K562 (cell line): ENCODE results near the gene ARHGAP12. TPM values are rescaled to one million over a fixed set of nuclear protein-coding genes. Genes with fewer than 3 reads are reported as not detected.
A peak's percentile ranks its signal among the peaks of the same experiment; 100 is the strongest.

Source experiments
- ATF7 ChIP-seq: fragments of 450-650 bp; IDR thresholded peaks from 2 replicates; pipeline ENCODE4 v1.7.1; 2014; ENCODE audit warnings: mild to moderate bottlenecking, moderate library complexity
- CEBPG ChIP-seq, 3 experiments: fragments of 200-800 bp in 1 of 3; sonication (Bioruptor generic) in 1 of 3; sonication (generic) in 1 of 3; formaldehyde crosslinking in 1 of 3; IDR thresholded peaks in 2 of 3; conservative IDR thresholded peaks in 1 of 3; 2 replicates each; pipeline versions ENCODE4 v1.6.1 to v1.8.0; 2016 to 2022; ENCODE audit warnings: missing compliant biosample characterization in 2 of 3, missing genetic modification characterization in 2 of 3, mild to moderate bottlenecking in 1 of 3, missing genetic modification reagents in 1 of 3
- HOXB6 ChIP-seq: fragments of 250-450 bp; sonication (Bioruptor Pico); IDR thresholded peaks from 2 replicates; pipeline ENCODE4 v1.5.1; 2022; ENCODE audit warnings: mild to moderate bottlenecking, borderline replicate concordance
- LEF1 ChIP-seq: fragments of 450-650 bp; IDR thresholded peaks from 2 replicates; pipeline ENCODE4 v1.6.1; 2016; ENCODE audit warnings: mild to moderate bottlenecking
- MAZ ChIP-seq, 2 experiments: fragments of 450-650 bp in 1 of 2; sonication (generic) in 1 of 2; formaldehyde crosslinking; IDR thresholded peaks in 1 of 2; conservative IDR thresholded peaks in 1 of 2; 2 replicates each; pipeline versions ENCODE4 v1.4.0 to v1.5.0; 2020; ENCODE audit warnings: mild to moderate bottlenecking in 1 of 2, missing genetic modification reagents in 1 of 2
- MCM7 ChIP-seq, 2 experiments: fragments of 450-650 bp; IDR thresholded peaks; 2 replicates each; pipeline ENCODE4 v1.6.1; 2016 to 2018
- NFYB ChIP-seq: IDR thresholded peaks from 2 replicates; pipeline ENCODE4 v1.6.1; 2011; ENCODE audit warnings: mild to moderate bottlenecking, moderate library complexity; ENCODE audit not compliant: insufficient read length; ENCODE audit errors: extremely low read depth
- NR2F6 ChIP-seq: fragments of 450-650 bp; formaldehyde crosslinking; IDR thresholded peaks from 2 replicates; pipeline ENCODE4 v1.4.0; 2020; ENCODE audit warnings: mild to moderate bottlenecking
- RBM14 ChIP-seq: fragments of 200-400 bp; formaldehyde crosslinking; IDR thresholded peaks from 2 replicates; pipeline ENCODE4 v1.6.1; 2018; ENCODE audit warnings: low read depth, mild to moderate bottlenecking, low read length, moderate library complexity, borderline replicate concordance; ENCODE audit not compliant: insufficient read depth
- RBM25 ChIP-seq: fragments of 200-400 bp; formaldehyde crosslinking; IDR thresholded peaks from 2 replicates; pipeline ENCODE4 v1.6.1; 2018; ENCODE audit warnings: low read length, low read depth, moderate library complexity; ENCODE audit not compliant: severe bottlenecking
- RFX1 ChIP-seq: fragments of 450-650 bp; IDR thresholded peaks from 2 replicates; pipeline ENCODE4 v1.6.1; 2016; ENCODE audit warnings: mild to moderate bottlenecking, moderate library complexity
- SMC3 ChIP-seq: conservative IDR thresholded peaks from 2 replicates; pipeline ENCODE4 v1.6.1; 2011; ENCODE audit warnings: low read depth, low read length, improper control_type of control experiment; ENCODE audit not compliant: insufficient read depth
- ZBTB1 ChIP-seq: sonication (generic); formaldehyde crosslinking; IDR thresholded peaks from 2 replicates; pipeline ENCODE4 v1.8.1; 2023; ENCODE audit warnings: missing genetic modification reagents, low read depth, mild to moderate bottlenecking, borderline replicate concordance
- ZNF174 ChIP-seq: fragments of 250-450 bp; sonication (Bioruptor Pico); IDR thresholded peaks from 2 replicates; pipeline ENCODE4 v1.4.0; 2020; ENCODE audit warnings: mild to moderate bottlenecking
- polyA plus RNA-seq, 8 experiments: library from polyadenylated mRNA; depleted of rRNA in 4 of 8; stranded (reverse) in 5 of 8; unstranded in 3 of 8; fragments of >200 nt; fragmentation: Nextera tagmentation in 2 of 8; fragmentation: Illumina TruSeq in 1 of 8; extraction: Ambion mirVana in 2 of 8; extraction: Trizol in 1 of 8; gene quantifications; 2 replicates each; pipeline versions ENCODE4 v1.2.1 to v1.2.3, GENCODE V29; 2011 to 2014; ENCODE audit warnings: inconsistent platforms in 1 of 8, missing spikeins in 1 of 8
- total RNA-seq, 7 experiments: library from RNA; depleted of rRNA in 6 of 7; stranded (reverse); fragments of >200 nt in 6 of 7; fragmentation: Illumina TruSeq in 2 of 7; extraction: Trizol in 2 of 7; gene quantifications; 2 replicates each; pipeline versions ENCODE4 v1.2.1 to v1.2.3, GENCODE V29; 2011 to 2021; ENCODE audit warnings: low replicate concordance in 1 of 7
- TF ChIP-seq, protein P1 (sequence below), 2 experiments: IDR thresholded peaks; 2 replicates each; pipeline ENCODE4 v1.6.1; 2011; ENCODE audit warnings: borderline replicate concordance in 1 of 2, control low read depth in 1 of 2, low read depth in 1 of 2, low read length in 1 of 2, mild to moderate bottlenecking in 1 of 2, mixed read lengths in 1 of 2, moderate library complexity in 1 of 2; ENCODE audit not compliant: insufficient read depth in 1 of 2, insufficient read length in 1 of 2, poor library complexity in 1 of 2, severe bottlenecking in 1 of 2; ENCODE audit errors: extremely low read depth in 1 of 2
- TF ChIP-seq, protein P2 (sequence below): IDR thresholded peaks from 2 replicates; pipeline ENCODE4 v1.6.1; 2012; ENCODE audit warnings: low read depth, low read length, improper control_type of control experiment, borderline replicate concordance
- TF ChIP-seq, protein P3 (sequence below): sonication (generic); formaldehyde crosslinking; IDR thresholded peaks from 2 replicates; pipeline ENCODE4 v1.8.0; 2023; ENCODE audit warnings: missing genetic modification reagents, mild to moderate bottlenecking, borderline replicate concordance

The ARHGAP12 gene
- total and polyA plus RNA-seq, 9 of the 15 experiments (the other 6 are each of a cell fraction or from before 2014, with no cell fraction given): 4.4 to 18.7 (median 10.1) TPM

DNA sequence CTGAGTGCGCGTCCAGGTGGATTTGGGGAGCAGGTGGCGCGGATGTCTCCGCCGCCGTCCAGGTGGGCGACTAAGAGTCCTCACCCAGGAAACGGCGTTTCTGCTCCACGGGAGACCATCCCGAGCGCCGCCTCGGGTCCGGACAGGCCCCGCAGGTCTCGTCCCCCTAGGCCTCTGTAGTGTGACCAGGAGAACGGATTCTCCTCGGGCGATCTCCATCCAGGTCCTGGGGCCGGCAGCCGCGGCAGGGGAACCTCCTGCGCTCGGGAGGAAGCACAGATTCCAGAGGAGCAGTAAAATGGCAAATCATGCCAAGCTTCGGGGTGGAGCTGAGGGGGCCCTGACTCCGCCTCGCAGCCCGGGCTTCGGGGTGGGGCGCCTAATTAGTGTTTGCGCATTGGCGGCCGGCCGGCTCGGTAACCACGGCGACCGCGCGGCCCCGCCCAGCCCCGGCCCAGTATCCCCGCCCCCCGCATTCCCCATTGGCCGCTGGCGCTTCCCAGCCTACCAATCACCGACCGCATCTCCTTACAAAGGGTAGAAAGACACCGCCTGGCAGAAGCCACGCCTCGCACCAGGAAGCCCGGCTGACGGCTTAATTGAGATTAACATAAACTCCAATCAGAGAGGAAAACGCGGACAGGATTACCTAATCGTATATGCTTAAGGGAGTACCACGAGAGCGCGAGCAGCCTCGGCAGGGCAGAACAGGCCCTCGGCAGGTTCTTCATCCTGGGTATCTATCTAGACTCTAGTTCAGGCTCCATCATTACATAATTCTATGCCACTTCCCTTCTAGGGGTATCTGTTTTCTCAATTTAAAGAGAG is 168.6 kb downstream of the ARHGAP12 start (continued):
- TF ChIP-seq RFX1: peak; percentile 93
- TF ChIP-seq LEF1: no peak
- TF ChIP-seq RBM25: peak; percentile 62
- TF ChIP-seq ZBTB1 (CRISPR knock-in tag): no peak
- TF ChIP-seq, protein P1, sequence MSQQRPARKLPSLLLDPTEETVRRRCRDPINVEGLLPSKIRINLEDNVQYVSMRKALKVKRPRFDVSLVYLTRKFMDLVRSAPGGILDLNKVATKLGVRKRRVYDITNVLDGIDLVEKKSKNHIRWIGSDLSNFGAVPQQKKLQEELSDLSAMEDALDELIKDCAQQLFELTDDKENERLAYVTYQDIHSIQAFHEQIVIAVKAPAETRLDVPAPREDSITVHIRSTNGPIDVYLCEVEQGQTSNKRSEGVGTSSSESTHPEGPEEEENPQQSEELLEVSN (IDR thresholded peaks at IDR 0.05; ENCODE audit: borderline replicate concordance in 1 of 2, extremely low read depth in 1 of 2, insufficient read depth in 1 of 2, insufficient read length in 1 of 2, low read depth in 1 of 2, low read length in 1 of 2, poor library complexity in 1 of 2, severe bottlenecking in 1 of 2): peak in 1 of 2 experiments; percentile 38
- TF ChIP-seq ZNF174 (CRISPR knock-in tag): no peak
- TF ChIP-seq NR2F6 (CRISPR knock-in tag): no peak
- no peak for TF ChIP-seq CEBPG (CRISPR knock-in tag; IDR thresholded peaks at IDR 0.05)
- peak; percentile 13 to 48; a peak in 3 of 4 replicates for TF ChIP-seq CEBPG (tag; conservative IDR thresholded peaks at IDR 0.05 in 1 of 2, IDR thresholded peaks at IDR 0.05 in 1 of 2)
- TF ChIP-seq HOXB6 (CRISPR knock-in tag): no peak
- peak; percentile 30 to 64; a peak in 3 of 4 replicates for TF ChIP-seq MAZ (CRISPR knock-in tag; conservative IDR thresholded peaks at IDR 0.05 in 1 of 2, IDR thresholded peaks at IDR 0.05 in 1 of 2)
- TF ChIP-seq, protein P2, sequence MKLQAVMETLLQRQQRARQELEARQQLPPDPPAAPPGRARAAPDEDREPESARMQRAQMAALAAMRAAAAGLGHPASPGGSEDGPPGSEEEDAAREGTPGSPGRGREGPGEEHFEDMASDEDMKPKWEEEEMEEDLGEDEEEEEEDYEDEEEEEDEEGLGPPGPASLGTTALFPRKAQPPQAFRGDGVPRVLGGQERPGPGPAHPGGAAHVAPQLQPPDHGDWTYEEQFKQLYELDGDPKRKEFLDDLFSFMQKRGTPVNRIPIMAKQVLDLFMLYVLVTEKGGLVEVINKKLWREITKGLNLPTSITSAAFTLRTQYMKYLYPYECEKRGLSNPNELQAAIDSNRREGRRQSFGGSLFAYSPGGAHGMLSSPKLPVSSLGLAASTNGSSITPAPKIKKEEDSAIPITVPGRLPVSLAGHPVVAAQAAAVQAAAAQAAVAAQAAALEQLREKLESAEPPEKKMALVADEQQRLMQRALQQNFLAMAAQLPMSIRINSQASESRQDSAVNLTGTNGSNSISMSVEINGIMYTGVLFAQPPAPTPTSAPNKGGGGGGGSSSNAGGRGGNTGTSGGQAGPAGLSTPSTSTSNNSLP: peak; percentile 72; the same call in 1 of the 2 replicates
- peak; percentile 81 for TF ChIP-seq NFYB
- TF ChIP-seq, protein P3, sequence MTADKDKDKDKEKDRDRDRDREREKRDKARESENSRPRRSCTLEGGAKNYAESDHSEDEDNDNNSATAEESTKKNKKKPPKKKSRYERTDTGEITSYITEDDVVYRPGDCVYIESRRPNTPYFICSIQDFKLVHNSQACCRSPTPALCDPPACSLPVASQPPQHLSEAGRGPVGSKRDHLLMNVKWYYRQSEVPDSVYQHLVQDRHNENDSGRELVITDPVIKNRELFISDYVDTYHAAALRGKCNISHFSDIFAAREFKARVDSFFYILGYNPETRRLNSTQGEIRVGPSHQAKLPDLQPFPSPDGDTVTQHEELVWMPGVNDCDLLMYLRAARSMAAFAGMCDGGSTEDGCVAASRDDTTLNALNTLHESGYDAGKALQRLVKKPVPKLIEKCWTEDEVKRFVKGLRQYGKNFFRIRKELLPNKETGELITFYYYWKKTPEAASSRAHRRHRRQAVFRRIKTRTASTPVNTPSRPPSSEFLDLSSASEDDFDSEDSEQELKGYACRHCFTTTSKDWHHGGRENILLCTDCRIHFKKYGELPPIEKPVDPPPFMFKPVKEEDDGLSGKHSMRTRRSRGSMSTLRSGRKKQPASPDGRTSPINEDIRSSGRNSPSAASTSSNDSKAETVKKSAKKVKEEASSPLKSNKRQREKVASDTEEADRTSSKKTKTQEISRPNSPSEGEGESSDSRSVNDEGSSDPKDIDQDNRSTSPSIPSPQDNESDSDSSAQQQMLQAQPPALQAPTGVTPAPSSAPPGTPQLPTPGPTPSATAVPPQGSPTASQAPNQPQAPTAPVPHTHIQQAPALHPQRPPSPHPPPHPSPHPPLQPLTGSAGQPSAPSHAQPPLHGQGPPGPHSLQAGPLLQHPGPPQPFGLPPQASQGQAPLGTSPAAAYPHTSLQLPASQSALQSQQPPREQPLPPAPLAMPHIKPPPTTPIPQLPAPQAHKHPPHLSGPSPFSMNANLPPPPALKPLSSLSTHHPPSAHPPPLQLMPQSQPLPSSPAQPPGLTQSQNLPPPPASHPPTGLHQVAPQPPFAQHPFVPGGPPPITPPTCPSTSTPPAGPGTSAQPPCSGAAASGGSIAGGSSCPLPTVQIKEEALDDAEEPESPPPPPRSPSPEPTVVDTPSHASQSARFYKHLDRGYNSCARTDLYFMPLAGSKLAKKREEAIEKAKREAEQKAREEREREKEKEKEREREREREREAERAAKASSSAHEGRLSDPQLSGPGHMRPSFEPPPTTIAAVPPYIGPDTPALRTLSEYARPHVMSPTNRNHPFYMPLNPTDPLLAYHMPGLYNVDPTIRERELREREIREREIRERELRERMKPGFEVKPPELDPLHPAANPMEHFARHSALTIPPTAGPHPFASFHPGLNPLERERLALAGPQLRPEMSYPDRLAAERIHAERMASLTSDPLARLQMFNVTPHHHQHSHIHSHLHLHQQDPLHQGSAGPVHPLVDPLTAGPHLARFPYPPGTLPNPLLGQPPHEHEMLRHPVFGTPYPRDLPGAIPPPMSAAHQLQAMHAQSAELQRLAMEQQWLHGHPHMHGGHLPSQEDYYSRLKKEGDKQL (CRISPR knock-in tag): no peak
- 0 out of 2 replicates have a peak, but pooled peaks have one; percentile 37 for TF ChIP-seq RBM14
- peak; percentile 74 for TF ChIP-seq ATF7
- TF ChIP-seq MCM7 (IDR thresholded peaks at IDR 0.05): no peak
- no peak for TF ChIP-seq SMC3
